Stomach smooth muscle (tissue), 2 donors: Measurements from ENCODE around the gene NTPCR.

Source experiments
- H3K27ac ChIP-seq: one replicate; pipeline ENCODE4 v1.7.0; 2013; ENCODE audit warnings: mild to moderate bottlenecking, low read length, inconsistent platforms
- H3K27me3 ChIP-seq, 2 donors: one replicate each; pipeline ENCODE4 v1.7.0; 2013; ENCODE audit warnings: low read length in 2 of 2; ENCODE audit not compliant: insufficient read depth in 2 of 2, control insufficient read depth in 1 of 2
- H3K36me3 ChIP-seq, 2 donors: one replicate each; pipeline ENCODE4 v1.7.0; 2013; ENCODE audit warnings: low read length in 2 of 2; ENCODE audit not compliant: control insufficient read depth in 2 of 2, insufficient read depth in 2 of 2
- H3K4me1 ChIP-seq: one replicate; pipeline ENCODE4 v1.7.0; 2013; ENCODE audit warnings: low read length; ENCODE audit not compliant: control insufficient read depth, insufficient read depth
- H3K4me3 ChIP-seq, 2 donors: one replicate each; pipeline ENCODE4 v1.7.0; 2013; ENCODE audit warnings: low read length in 2 of 2
- H3K9ac ChIP-seq, 2 donors: one replicate each; pipeline ENCODE4 v1.7.0; 2013; ENCODE audit warnings: low read length in 2 of 2, mild to moderate bottlenecking in 1 of 2
- H3K9me3 ChIP-seq, 2 donors: one replicate each; pipeline ENCODE4 v1.7.0; 2013; ENCODE audit warnings: low read length in 2 of 2; ENCODE audit not compliant: control insufficient read depth in 2 of 2
- donor health status: healthy.
- donor health status: Pancreatic carcinoma.

Gene NTPCR

GRCh38 chr1:233016798-233017197 lies 66.4 kb downstream of the NTPCR start:
- Histone ChIP-seq H3K9ac (no peak overlapping the region), H3K36me3 (peaks cover 0 to 2% of the 10 kb centered on the region in 2 donors), H3K9me3 (no peaks in the 10 kb centered on the region), H3K27me3 (no peaks in the 10 kb centered on the region), H3K4me3 (no peak overlapping the region), H3K4me1 (no peaks in the 10 kb centered on the region), H3K27ac (no peak overlapping the region)

- no peaks in the 10 kb centered on the region for H3K4me1 ChIP-seq
- H3K27me3 ChIP-seq, result no peaks in the 10 kb centered on the region
- H3K9ac ChIP-seq, result no peak overlapping the region
- H3K27ac ChIP-seq, result no peak overlapping the region
- H3K4me3 ChIP-seq, result no peak overlapping the region
- no peaks in the 10 kb centered on the region for H3K9me3 ChIP-seq
- H3K36me3 ChIP-seq, result peaks cover 0 to 2% of the 10 kb centered on the region in 2 donors
Observed at GRCh38 chr1:233019083-233019482, 68.7 kb downstream of the NTPCR start.

GRCh38 chr1:233019778-233020325 lies 69.4 kb downstream of the NTPCR start:
- no peak overlapping the region for H3K9ac ChIP-seq

GRCh38 chr1:233020426-233020825 lies 70.0 kb downstream of the NTPCR start:
- Histone ChIP-seq H3K9me3 (no peaks in the 10 kb centered on the region), H3K27ac (no peak overlapping the region), H3K4me1 (no peaks in the 10 kb centered on the region), H3K27me3 (no peaks in the 10 kb centered on the region), H3K36me3 (no peaks in the 10 kb centered on the region), H3K9ac (no peak overlapping the region), H3K4me3 (no peak overlapping the region)

More at GRCh38 chr1:233019778-233020325, 69.4 kb downstream of the NTPCR start:
- H3K4me1 ChIP-seq, result no peaks in the 10 kb centered on the region
- no peaks in the 10 kb centered on the region for H3K27me3 ChIP-seq
- H3K36me3 ChIP-seq, result no peaks in the 10 kb centered on the region
- no peaks in the 10 kb centered on the region for H3K9me3 ChIP-seq
- H3K4me3 ChIP-seq, result no peak overlapping the region
- H3K27ac ChIP-seq, result no peak overlapping the region

GRCh38 chr1:233022246-233022645 lies 71.8 kb downstream of the NTPCR start:
- H3K9me3 ChIP-seq, result no peaks in the 10 kb centered on the region
- no peaks in the 10 kb centered on the region for H3K27me3 ChIP-seq
- H3K9ac ChIP-seq, result no peak overlapping the region
- no peaks in the 10 kb centered on the region for H3K36me3 ChIP-seq
- H3K4me1 ChIP-seq, result no peaks in the 10 kb centered on the region
- H3K27ac ChIP-seq, result no peak overlapping the region
- no peak overlapping the region for H3K4me3 ChIP-seq

- H3K9ac ChIP-seq, result no peak overlapping the region
- no peaks in the 10 kb centered on the region for H3K4me1 ChIP-seq
- H3K9me3 ChIP-seq, result no peaks in the 10 kb centered on the region
- H3K4me3 ChIP-seq, result no peak overlapping the region
- no peaks in the 10 kb centered on the region for H3K27me3 ChIP-seq
- no peak overlapping the region for H3K27ac ChIP-seq
- no peaks in the 10 kb centered on the region for H3K36me3 ChIP-seq
Observed at GRCh38 chr1:233024199-233024598, 73.8 kb downstream of the NTPCR start.

GRCh38 chr1:233025157-233025556 lies 74.7 kb downstream of the NTPCR start:
- Histone ChIP-seq H3K27me3 (no peaks in the 10 kb centered on the region), H3K36me3 (no peaks in the 10 kb centered on the region), H3K9me3 (no peaks in the 10 kb centered on the region), H3K27ac (no peak overlapping the region), H3K4me3 (no peak overlapping the region), H3K9ac (no peak overlapping the region), H3K4me1 (no peaks in the 10 kb centered on the region)

GRCh38 chr1:233025567-233025966 lies 75.2 kb downstream of the NTPCR start:
- Histone ChIP-seq H3K4me1 (no peaks in the 10 kb centered on the region), H3K9me3 (no peaks in the 10 kb centered on the region), H3K27ac (no peak overlapping the region), H3K4me3 (no peak overlapping the region), H3K9ac (no peak overlapping the region), H3K27me3 (no peaks in the 10 kb centered on the region), H3K36me3 (no peaks in the 10 kb centered on the region)

GRCh38 chr1:233027046-233027445 lies 76.6 kb downstream of the NTPCR start:
- H3K4me1 ChIP-seq, result no peaks in the 10 kb centered on the region
- H3K27me3 ChIP-seq, result no peaks in the 10 kb centered on the region
- H3K27ac ChIP-seq, result no peak overlapping the region
- H3K36me3 ChIP-seq, result no peaks in the 10 kb centered on the region
- H3K9me3 ChIP-seq, result no peaks in the 10 kb centered on the region
- no peak overlapping the region for H3K9ac ChIP-seq
- H3K4me3 ChIP-seq, result no peak overlapping the region

- Histone ChIP-seq H3K36me3 (no peaks in the 10 kb centered on the region), H3K4me1 (no peaks in the 10 kb centered on the region), H3K27ac (no peak overlapping the region), H3K9ac (no peak overlapping the region), H3K4me3 (no peak overlapping the region), H3K9me3 (peaks cover 0 to 2% of the 10 kb centered on the region in 2 donors), H3K27me3 (no peaks in the 10 kb centered on the region)
Observed at GRCh38 chr1:233031521-233031920, 81.1 kb downstream of the NTPCR start.

GRCh38 chr1:233032916-233033315 lies 82.5 kb downstream of the NTPCR start:
- Histone ChIP-seq H3K9me3 (peaks cover 0 to 2% of the 10 kb centered on the region in 2 donors), H3K4me1 (no peaks in the 10 kb centered on the region), H3K36me3 (no peaks in the 10 kb centered on the region), H3K27ac (no peak overlapping the region), H3K9ac (no peak overlapping the region), H3K27me3 (no peaks in the 10 kb centered on the region), H3K4me3 (no peak overlapping the region)
